ENCODE results near the gene WDR64. TPM values are rescaled to one million over a fixed set of nuclear protein-coding genes. Genes with fewer than 3 reads are reported as not detected.

Gene WDR64
- polyA plus RNA-seq, 1 donor (not counting 4 experiments of a cell fraction or from before 2014, with no cell fraction given) = not detected

- Histone ChIP-seq H2AFZ (ENCODE audit: control insufficient read depth, low read length) (no peak overlapping the region), H3K9ac (ENCODE audit: control insufficient read depth, extremely low read depth, insufficient read depth, low read length) (no peak overlapping the region), H3K9me3 (ENCODE audit: control insufficient read depth, low read depth, low read length) (no peaks in the 10 kb centered on the region), H3K9me1 (ENCODE audit: control insufficient read depth, extremely low read depth, insufficient read depth, low read length) (no peaks in the 10 kb centered on the region), H3K4me3 (ENCODE audit: control insufficient read depth in 2 of 3, extremely low read depth in 1 of 3, insufficient read depth in 2 of 3, low read depth in 1 of 3, low read length in 3 of 3) (no peak overlapping the region), H3K27me3 (ENCODE audit: control insufficient read depth, extremely low read depth, insufficient read depth, low read length) (no peaks in the 10 kb centered on the region), H3K79me2 (ENCODE audit: control insufficient read depth, insufficient read depth, low read length) (no peaks in the 10 kb centered on the region), H3K36me3 (ENCODE audit: control insufficient read depth in 2 of 2, extremely low read depth in 1 of 2, insufficient read depth in 2 of 2, low read length in 2 of 2) (no peaks in the 10 kb centered on the region), H3K4me1 (ENCODE audit: control insufficient read depth, extremely low read depth, insufficient read depth, low read length) (peaks cover under 1% of the 10 kb centered on the region), H4K20me1 (ENCODE audit: control insufficient read depth, extremely low read depth, insufficient read depth, low read length) (no peaks in the 10 kb centered on the region), H3K27ac (ENCODE audit: control insufficient read depth, insufficient read depth, low read length) (no peak overlapping the region), H3K4me2 (ENCODE audit: control insufficient read depth, extremely low read depth, insufficient read depth, low read depth, low read length) (no peak overlapping the region)
- FAIRE-seq (no peak), DNase-seq (ENCODE audit: low read depth, low spot score) (no peak)
- TF ChIP-seq EZH2 (IDR thresholded peaks at IDR 0.05; ENCODE audit: low read length) (no peak), CTCF (optimal IDR thresholded peaks at IDR 0.05 in 1 of 3, IDR thresholded peaks at IDR 0.05 in 1 of 3, conservative IDR thresholded peaks at IDR 0.05 in 1 of 3; ENCODE audit: extremely low read depth in 1 of 3, insufficient read depth in 2 of 3, low read length in 3 of 3) (no peak)
- dilution Hi-C loops (cut with MboI; ENCODE audit: extremely low pct_ligation_motif_present, low sequenced_read_pairs) = no loop called here
Measured at GRCh38 chr1:241682921-241683320, 30.8 kb downstream of the WDR64 start.

GRCh38 chr1:241684108-241684507, 32.0 kb downstream of the WDR64 start:
- DNase-seq (ENCODE audit: low read depth, low spot score) (no peak), FAIRE-seq (no peak)
- Histone ChIP-seq H3K27me3 (ENCODE audit: control insufficient read depth, extremely low read depth, insufficient read depth, low read length) (no peaks in the 10 kb centered on the region), H3K79me2 (ENCODE audit: control insufficient read depth, insufficient read depth, low read length) (no peaks in the 10 kb centered on the region), H3K4me1 (ENCODE audit: control insufficient read depth, extremely low read depth, insufficient read depth, low read length) (peaks cover 9% of the 10 kb centered on the region), H3K4me2 (ENCODE audit: control insufficient read depth, extremely low read depth, insufficient read depth, low read depth, low read length) (no peak overlapping the region), H4K20me1 (ENCODE audit: control insufficient read depth, extremely low read depth, insufficient read depth, low read length) (no peaks in the 10 kb centered on the region), H3K36me3 (ENCODE audit: control insufficient read depth in 2 of 2, extremely low read depth in 1 of 2, insufficient read depth in 2 of 2, low read length in 2 of 2) (no peaks in the 10 kb centered on the region), H3K9me3 (ENCODE audit: control insufficient read depth, low read depth, low read length) (no peaks in the 10 kb centered on the region), H3K4me3 (ENCODE audit: control insufficient read depth in 2 of 3, extremely low read depth in 1 of 3, insufficient read depth in 2 of 3, low read depth in 1 of 3, low read length in 3 of 3) (no peak overlapping the region), H3K27ac (ENCODE audit: control insufficient read depth, insufficient read depth, low read length) (no peak overlapping the region), H3K9me1 (ENCODE audit: control insufficient read depth, extremely low read depth, insufficient read depth, low read length) (no peaks in the 10 kb centered on the region), H2AFZ (ENCODE audit: control insufficient read depth, low read length) (no peak overlapping the region), H3K9ac (ENCODE audit: control insufficient read depth, extremely low read depth, insufficient read depth, low read length) (no peak overlapping the region)
- TF ChIP-seq EZH2 (IDR thresholded peaks at IDR 0.05; ENCODE audit: low read length) (no peak), CTCF (optimal IDR thresholded peaks at IDR 0.05 in 1 of 3, IDR thresholded peaks at IDR 0.05 in 1 of 3, conservative IDR thresholded peaks at IDR 0.05 in 1 of 3; ENCODE audit: extremely low read depth in 1 of 3, insufficient read depth in 2 of 3, low read length in 3 of 3) (no peak)
- dilution Hi-C loops (cut with MboI; ENCODE audit: extremely low pct_ligation_motif_present, low sequenced_read_pairs) = no loop called here
